Right lobe of liver (tissue), 6 donors: ENCODE data around the gene YBX2. TPM values are rescaled to one million over a fixed set of nuclear protein-coding genes. Genes with fewer than 3 reads are reported as not detected.

Experiments used
- ATAC-seq, 4 donors: fragments of 200-7000 bp; cut with Tn5 transposase; one replicate each; pipeline ENCODE4 v1.9.1; 2020; ENCODE audit warnings: mild to moderate bottlenecking in 4 of 4, moderate library complexity in 4 of 4
- DNase-seq, 3 donors: peaks; one replicate each; pipeline ENCODE4 v3.0.0-alpha.2; 2020
- H3K27ac ChIP-seq, 3 donors: fragments of 200-600 bp; one replicate each; pipeline ENCODE4 v1.8.0; 2022
- H3K27me3 ChIP-seq, 2 donors: fragments of 200-600 bp; one replicate each; pipeline ENCODE4 v1.8.0; 2022
- H3K36me3 ChIP-seq, 4 donors: fragments of 200-600 bp; sonication (generic) in 1 of 4; one replicate each; pipeline versions ENCODE4 v1.5.1 to v1.8.0; 2017 to 2022; ENCODE audit warnings: control low read depth in 1 of 4
- H3K4me1 ChIP-seq, 4 donors: fragments of 200-600 bp; sonication (generic) in 1 of 4; one replicate each; pipeline versions ENCODE4 v1.5.1 to v1.8.0; 2017 to 2022; ENCODE audit warnings: control low read depth in 1 of 4
- H3K4me3 ChIP-seq, 3 donors: fragments of 200-600 bp; one replicate each; pipeline ENCODE4 v1.8.0; 2022
- H3K9me3 ChIP-seq, 4 donors: fragments of 200-600 bp; sonication (generic) in 1 of 4; one replicate each; pipeline versions ENCODE4 v1.5.1 to v1.8.0; 2017 to 2022; ENCODE audit warnings: control low read depth in 1 of 4
- CTCF ChIP-seq, 4 donors: fragments of 200-600 bp in 3 of 4; fragments of 450-650 bp in 1 of 4; IDR thresholded peaks; one replicate each; pipeline versions ENCODE4 v1.5.1 to v1.8.0; 2016 to 2022; ENCODE audit warnings: antibody characterized with exemption in 4 of 4, mild to moderate bottlenecking in 2 of 4
- POLR2A ChIP-seq: fragments of 450-650 bp; IDR thresholded peaks from one replicate; pipeline ENCODE4 v1.6.1; 2017; ENCODE audit warnings: antibody characterized with exemption, mild to moderate bottlenecking
- WGBS: methylation state at CpG from one replicate; pipeline ENCODE4 v1.1.6; 2018; ENCODE audit warnings: low coverage, low lambda C conversion rate; ENCODE audit not compliant: insufficient coverage; ENCODE audit errors: missing lambda C conversion rate; 5-methylcytosine and 5-hydroxymethylcytosine counted together
- intact Hi-C, 2 donors: fragments of 100-400 bp; cut with DNase I; formaldehyde crosslinking; loops; one replicate each; pipeline versions ENCODE4 v1.11.2 to v1.14.1; 2022
- total RNA-seq, 6 experiments: library from RNA; depleted of rRNA in 2 of 6; stranded (reverse); fragments of >200 nt in 2 of 6; fragmentation: NEBNext Ultra II Directional in 3 of 6; extraction: Animal tissue kit (Norgen Biotek cat#: 25700) in 3 of 6; gene quantifications; one replicate each; pipeline versions ENCODE4 v1.1.0 to v1.2.4, GENCODE V29; 2016 to 2023
- donor health status: DM: no; HTN: yes; CAD: no.
- donor health status: DM: no; HTN: no; CAD: no.
- donor health status: DM: no; HTN: no; CAD: no.
- donor health status: DM: no; HTN: yes; CAD: no.
- donor health status: DM: no; HTN: yes; CAD: no.

The YBX2 gene
- total RNA-seq, 6 experiments from 2014 or later, result 0.27 to 1.7 (median 0.90) TPM

- no peaks in the 10 kb centered on the region for H3K27me3 ChIP-seq
- peaks cover 0 to 20% (median 2%) of the 10 kb centered on the region in 4 donors for H3K4me1 ChIP-seq
- H3K9me3 ChIP-seq, result no peaks in the 10 kb centered on the region
- 54% methylated on average over 5 of the region's 6 CpGs for WGBS
- no peaks in the 10 kb centered on the region for H3K36me3 ChIP-seq
- DNase-seq (no peak), ATAC-seq (no peak)
- TF ChIP-seq CTCF (IDR thresholded peaks at IDR 0.05) (no peak), POLR2A (no peak)
- intact Hi-C loops, result no loop called here
- H3K4me3 ChIP-seq, result no peak overlapping the region
- no peak overlapping the region for H3K27ac ChIP-seq
Measured at GRCh38 chr17:7282752-7283321, 11.6 kb downstream of the YBX2 start.

- H3K9me3 ChIP-seq, result no peaks in the 10 kb centered on the region
- H3K4me1 ChIP-seq, result peaks cover 0 to 20% (median 2%) of the 10 kb centered on the region in 4 donors
- H3K4me3 ChIP-seq, result peak overlapping the region; percentile 22 to 61 (median 53)
- peak overlapping the region in 1 of 3 donors; percentile 73 for H3K27ac ChIP-seq
- WGBS, result 3% methylated on average over 14 of the region's 43 CpGs
- TF ChIP-seq POLR2A (no peak), CTCF (IDR thresholded peaks at IDR 0.05) (no peak)
- intact Hi-C loops, result no loop called here
- peak in 2 of 3 donors; percentile 48 to 57 for DNase-seq
- H3K36me3 ChIP-seq, result no peaks in the 10 kb centered on the region
- H3K27me3 ChIP-seq, result no peaks in the 10 kb centered on the region
- ATAC-seq, result no peak
Measured at GRCh38 chr17:7281953-7282751, 12.3 kb downstream of the YBX2 start.

GRCh38 chr17:7281074-7281952, 13.1 kb downstream of the YBX2 start, which contains the start of gene SLC2A4:
Gene SLC2A4, plus strand, starts transcription at chr17:7281718. Its CDS starts 217 bp downstream, at chr17:7281935.
- ATAC-seq (peak; percentile 86 to 91 (median 90)), DNase-seq (peak; percentile 96 to 97 (median 97))
- H3K4me1 ChIP-seq, result peaks cover 0 to 20% (median 2%) of the 10 kb centered on the region in 4 donors
- no peaks in the 10 kb centered on the region for H3K36me3 ChIP-seq
- TF ChIP-seq CTCF (IDR thresholded peaks at IDR 0.05), result no peak
- TF ChIP-seq POLR2A, result no peak
- H3K9me3 ChIP-seq, result no peaks in the 10 kb centered on the region
- no peaks in the 10 kb centered on the region for H3K27me3 ChIP-seq
- intact Hi-C loops, result no loop called here
- H3K4me3 ChIP-seq, result peak within 1 kb of the TSS; percentile 22 to 61 (median 53)
- peak within 1 kb of the TSS in 2 of 3 donors; percentile 73 for H3K27ac ChIP-seq
- WGBS, result 0% methylated on average over 33 of the region's 71 CpGs

GRCh38 chr17:7280519-7281073, 13.8 kb downstream of the YBX2 start:
- DNase-seq (peak; percentile 80 to 87 (median 83)), ATAC-seq (peak; percentile 82 to 89 (median 86))
- 0% methylated on average over 16 of the region's 29 CpGs for WGBS
- H3K9me3 ChIP-seq, result no peaks in the 10 kb centered on the region
- H3K27me3 ChIP-seq, result no peaks in the 10 kb centered on the region
- peak overlapping the region; percentile 22 to 61 (median 43) for H3K4me3 ChIP-seq
- no peaks in the 10 kb centered on the region for H3K36me3 ChIP-seq
- peak overlapping the region in 2 of 3 donors; percentile 73 for H3K27ac ChIP-seq
- peaks cover 0 to 20% (median 2%) of the 10 kb centered on the region in 4 donors for H3K4me1 ChIP-seq
- no peak for TF ChIP-seq POLR2A
- TF ChIP-seq CTCF (IDR thresholded peaks at IDR 0.05), result peak; percentile 92 to 97 (median 96)
- intact Hi-C loops, result no loop called here
